Measurements from ENCODE around the gene LMCD1.

The LMCD1 gene

GRCh38 chr3:8490079-8490552 is 11.5 kb upstream of the LMCD1 start:
- no peak for ATAC-seq (ENCODE audit: insufficient read depth, low read depth)
- no peak overlapping the region for H3K9ac ChIP-seq (ENCODE audit: low read depth, low read length)
- H3K27ac ChIP-seq (ENCODE audit: low read length): no peak overlapping the region
- no peak for DNase-seq
- H3K4me2 ChIP-seq (ENCODE audit: insufficient read depth, low read length): no peak overlapping the region
- no peaks in the 10 kb centered on the region for H3K9me3 ChIP-seq (ENCODE audit: insufficient read depth, low read length, severe bottlenecking)
- no peak overlapping the region for H2AFZ ChIP-seq (ENCODE audit: low read depth, low read length)
- no peak overlapping the region for H3K4me3 ChIP-seq (ENCODE audit: low read depth in 1 of 2, low read length in 2 of 2)
- peaks cover 7% of the 10 kb centered on the region for H3K27me3 ChIP-seq (ENCODE audit: insufficient read depth, low read length, poor library complexity)
- H3K79me2 ChIP-seq (ENCODE audit: insufficient read depth, low read length): no peaks in the 10 kb centered on the region
- no peaks in the 10 kb centered on the region for H4K20me1 ChIP-seq (ENCODE audit: insufficient read depth, low read length)
- TF ChIP-seq CTCF (IDR thresholded peaks at IDR 0.05; ENCODE audit: borderline replicate concordance, extremely low read depth, low read length, poor library complexity, severe bottlenecking): no peak
- TF ChIP-seq EZH2 (IDR thresholded peaks at IDR 0.05; ENCODE audit: borderline replicate concordance, low read depth, low read length, severe bottlenecking): no peak
- H3K4me1 ChIP-seq (ENCODE audit: insufficient read depth, low read length): no peaks in the 10 kb centered on the region
- no peaks in the 10 kb centered on the region for H3K36me3 ChIP-seq (ENCODE audit: insufficient read depth, low read length)

GRCh38 chr3:8491271-8492144 is 10.1 kb upstream of the LMCD1 start:
- Histone ChIP-seq H3K4me2 (ENCODE audit: insufficient read depth, low read length) (no peak overlapping the region), H3K27me3 (ENCODE audit: insufficient read depth, low read length, poor library complexity) (peaks cover 7% of the 10 kb centered on the region), H3K79me2 (ENCODE audit: insufficient read depth, low read length) (no peaks in the 10 kb centered on the region), H2AFZ (ENCODE audit: low read depth, low read length) (no peak overlapping the region), H3K36me3 (ENCODE audit: insufficient read depth, low read length) (no peaks in the 10 kb centered on the region), H3K9ac (ENCODE audit: low read depth, low read length) (no peak overlapping the region), H3K27ac (ENCODE audit: low read length) (no peak overlapping the region), H3K4me1 (ENCODE audit: insufficient read depth, low read length) (no peaks in the 10 kb centered on the region), H4K20me1 (ENCODE audit: insufficient read depth, low read length) (no peaks in the 10 kb centered on the region), H3K9me3 (ENCODE audit: insufficient read depth, low read length, severe bottlenecking) (no peaks in the 10 kb centered on the region), H3K4me3 (ENCODE audit: low read depth in 1 of 2, low read length in 2 of 2) (no peak overlapping the region)
- TF ChIP-seq CTCF (IDR thresholded peaks at IDR 0.05; ENCODE audit: borderline replicate concordance, extremely low read depth, low read length, poor library complexity, severe bottlenecking) (no peak), EZH2 (IDR thresholded peaks at IDR 0.05; ENCODE audit: borderline replicate concordance, low read depth, low read length, severe bottlenecking) (no peak)
- ATAC-seq (ENCODE audit: insufficient read depth, low read depth) (no peak), DNase-seq (no peak)

GRCh38 chr3:8492744-8493511 is 8.7 kb upstream of the LMCD1 start:
- no peak; the same call in 2 of the 3 replicates for ATAC-seq (ENCODE audit: insufficient read depth, low read depth)
- H3K79me2 ChIP-seq (ENCODE audit: insufficient read depth, low read length): no peaks in the 10 kb centered on the region
- no peak overlapping the region for H3K4me3 ChIP-seq (ENCODE audit: low read depth in 1 of 2, low read length in 2 of 2)
- no peak overlapping the region for H2AFZ ChIP-seq (ENCODE audit: low read depth, low read length)
- TF ChIP-seq EZH2 (IDR thresholded peaks at IDR 0.05; ENCODE audit: borderline replicate concordance, low read depth, low read length, severe bottlenecking) (no peak), CTCF (IDR thresholded peaks at IDR 0.05; ENCODE audit: borderline replicate concordance, extremely low read depth, low read length, poor library complexity, severe bottlenecking) (no peak)
- H3K9ac ChIP-seq (ENCODE audit: low read depth, low read length): no peak overlapping the region
- no peaks in the 10 kb centered on the region for H4K20me1 ChIP-seq (ENCODE audit: insufficient read depth, low read length)
- no peaks in the 10 kb centered on the region for H3K36me3 ChIP-seq (ENCODE audit: insufficient read depth, low read length)
- no peak for DNase-seq
- H3K9me3 ChIP-seq (ENCODE audit: insufficient read depth, low read length, severe bottlenecking): no peaks in the 10 kb centered on the region
- peaks cover 7% of the 10 kb centered on the region for H3K27me3 ChIP-seq (ENCODE audit: insufficient read depth, low read length, poor library complexity)
- H3K4me2 ChIP-seq (ENCODE audit: insufficient read depth, low read length): no peak overlapping the region
- H3K4me1 ChIP-seq (ENCODE audit: insufficient read depth, low read length): no peaks in the 10 kb centered on the region
- H3K27ac ChIP-seq (ENCODE audit: low read length): no peak overlapping the region
